ENCODE data around the gene OSM. TPM values are rescaled to one million over a fixed set of nuclear protein-coding genes. Genes with fewer than 3 reads are reported as not detected.
A peak's percentile ranks its signal among the peaks of the same experiment; 100 is the strongest.
"Not testable (repeated sequence)": the region's sequence is repeated elsewhere in the genome, so short reads cannot be mapped to it uniquely, and the experiment has no call there.

The OSM gene
- total RNA-seq, 6 experiments from 2014 or later, result not detected

GRCh38 chr22:30217698-30218560 is 48.7 kb downstream of the OSM start:
- no peak overlapping the region for H3K27ac Mint-ChIP-seq
- DNase-seq, result no peak

GRCh38 chr22:30216710-30217109 is 49.9 kb downstream of the OSM start:
- no peak for DNase-seq
- Mint-ChIP-seq H3K9me3 (no peaks in the 10 kb centered on the region), H3K27ac (no peak overlapping the region), H3K27me3 (ENCODE audit: insufficient read depth) (peaks cover 29% of the 10 kb centered on the region), H3K4me1 (ENCODE audit: low read depth) (peaks cover 22% of the 10 kb centered on the region), H3K36me3 (ENCODE audit: low read depth) (no peaks in the 10 kb centered on the region), H3K4me3 (no peak overlapping the region)
- TF ChIP-seq CTCF (IDR thresholded peaks at IDR 0.05), result no peak

More at GRCh38 chr22:30217698-30218560, 48.7 kb downstream of the OSM start:
- no peaks in the 10 kb centered on the region for H3K36me3 Mint-ChIP-seq (ENCODE audit: low read depth)
- TF ChIP-seq CTCF (IDR thresholded peaks at IDR 0.05), result no peak
- peaks cover 14% of the 10 kb centered on the region for H3K4me1 Mint-ChIP-seq (ENCODE audit: low read depth)
- H3K9me3 Mint-ChIP-seq, result no peaks in the 10 kb centered on the region
- peaks cover 39% of the 10 kb centered on the region for H3K27me3 Mint-ChIP-seq (ENCODE audit: insufficient read depth)
- H3K4me3 Mint-ChIP-seq, result no peak overlapping the region

DNA sequence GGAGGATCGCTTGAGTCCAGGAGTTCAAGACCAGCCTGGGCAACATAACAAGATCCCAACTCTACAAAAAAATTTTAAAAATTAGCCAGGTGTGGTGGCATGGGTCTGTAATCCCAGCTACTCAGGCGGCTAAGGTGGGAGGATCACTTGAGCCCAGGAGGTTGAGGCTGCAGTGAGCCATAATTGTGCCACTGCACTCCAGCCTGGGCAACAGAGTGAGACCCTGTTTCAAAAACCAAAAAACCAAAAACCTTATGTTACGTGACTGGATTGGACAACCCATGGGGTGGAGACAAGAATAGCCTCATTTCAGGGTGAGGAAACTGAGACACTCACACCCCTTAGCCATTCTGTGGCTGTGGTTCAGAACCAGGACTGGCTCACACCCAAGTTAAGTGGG is 50.4 kb downstream of the OSM start:
- Mint-ChIP-seq H3K4me1 (ENCODE audit: low read depth) (peaks cover 22% of the 10 kb centered on the region), H3K27me3 (ENCODE audit: insufficient read depth) (peaks cover 25% of the 10 kb centered on the region)
- H3K27ac Mint-ChIP-seq; DNase-seq; H3K36me3 Mint-ChIP-seq (ENCODE audit: low read depth); H3K9me3 Mint-ChIP-seq; H3K4me3 Mint-ChIP-seq: not testable (repeated sequence)

- no peaks in the 10 kb centered on the region for H3K36me3 Mint-ChIP-seq (ENCODE audit: low read depth)
- H3K4me3 Mint-ChIP-seq, result no peak overlapping the region
- TF ChIP-seq CTCF (IDR thresholded peaks at IDR 0.05), result no peak
- no peaks in the 10 kb centered on the region for H3K9me3 Mint-ChIP-seq
- DNase-seq, result no peak
- H3K27me3 Mint-ChIP-seq (ENCODE audit: insufficient read depth), result peaks cover 14% of the 10 kb centered on the region
- H3K4me1 Mint-ChIP-seq (ENCODE audit: low read depth), result peaks cover 22% of the 10 kb centered on the region
- H3K27ac Mint-ChIP-seq, result no peak overlapping the region
Measured at GRCh38 chr22:30214703-30215407, 51.8 kb downstream of the OSM start.

- peak overlapping the region; percentile 68 for H3K27ac Mint-ChIP-seq
Measured at GRCh38 chr22:30212996-30213441, 53.6 kb downstream of the OSM start.

More at GRCh38 chr22:30212996-30213441, 53.6 kb downstream of the OSM start:
- Mint-ChIP-seq H3K36me3 (ENCODE audit: low read depth) (no peaks in the 10 kb centered on the region), H3K9me3 (no peaks in the 10 kb centered on the region), H3K4me3 (peak overlapping the region; percentile 31; the same call in 1 of the 2 replicates), H3K27me3 (ENCODE audit: insufficient read depth) (peaks cover 13% of the 10 kb centered on the region), H3K4me1 (ENCODE audit: low read depth) (peaks cover 37% of the 10 kb centered on the region)
- no peak for DNase-seq
- TF ChIP-seq CTCF (IDR thresholded peaks at IDR 0.05), result no peak

Other genes with a start within 250 kb of the OSM start
- gene HORMAD2, start 186.4 kb downstream of the OSM start, total RNA-seq (2021; fragmentation: NEBNext Ultra II Directional; extraction: Animal tissue kit (Norgen Biotek cat#: 25700)), result not detected
- 1 to 10 TPM in 4 of 6 experiments, under 1 TPM in 2; 0.40 to 2.2 (median 1.1) TPM for gene LIF, start 20.1 kb downstream of the OSM start, total RNA-seq (2021; fragmentation: NEBNext Ultra II Directional; extraction: Animal tissue kit (Norgen Biotek cat#: 25700))
- 1 to 10 TPM; 4.5 to 8.1 (median 5.7) TPM for gene CASTOR1, start 22.7 kb upstream of the OSM start, total RNA-seq (2021; fragmentation: NEBNext Ultra II Directional; extraction: Animal tissue kit (Norgen Biotek cat#: 25700))
- 10 to 100 TPM; 15.6 to 20.6 (median 16.7) TPM for gene TBC1D10A, start 60.1 kb upstream of the OSM start, total RNA-seq (2021; fragmentation: NEBNext Ultra II Directional; extraction: Animal tissue kit (Norgen Biotek cat#: 25700))
- 100 to 1,000 TPM; 166 to 197 (median 181) TPM for gene SF3A1, start 90.0 kb upstream of the OSM start, total RNA-seq (2021; fragmentation: NEBNext Ultra II Directional; extraction: Animal tissue kit (Norgen Biotek cat#: 25700))
- 1 to 10 TPM; 1.4 to 1.6 (median 1.5) TPM for gene CCDC157, start 90.2 kb upstream of the OSM start, total RNA-seq (2021; fragmentation: NEBNext Ultra II Directional; extraction: Animal tissue kit (Norgen Biotek cat#: 25700))
- 10 to 100 TPM; 12.7 to 18.9 (median 15.3) TPM for gene RNF215, start 120.6 kb upstream of the OSM start, total RNA-seq (2021; fragmentation: NEBNext Ultra II Directional; extraction: Animal tissue kit (Norgen Biotek cat#: 25700))
- 10 to 100 TPM; 18.4 to 24.0 (median 22.8) TPM for gene SEC14L2, start 130.2 kb upstream of the OSM start, total RNA-seq (2021; fragmentation: NEBNext Ultra II Directional; extraction: Animal tissue kit (Norgen Biotek cat#: 25700))
- 1 to 10 TPM; 1.7 to 5.7 (median 4.1) TPM for gene MTFP1, start 158.9 kb upstream of the OSM start, total RNA-seq (2021; fragmentation: NEBNext Ultra II Directional; extraction: Animal tissue kit (Norgen Biotek cat#: 25700))
- not detected for gene SEC14L3, start 205.2 kb upstream of the OSM start, total RNA-seq (2021; fragmentation: NEBNext Ultra II Directional; extraction: Animal tissue kit (Norgen Biotek cat#: 25700))
- gene SEC14L4, start 238.8 kb upstream of the OSM start, total RNA-seq (2021; fragmentation: NEBNext Ultra II Directional; extraction: Animal tissue kit (Norgen Biotek cat#: 25700)), result not detected

Data from HFFc6 (cell line).